HepG2 (cell line): ENCODE results near the gene ERC1. TPM values are rescaled to one million over a fixed set of nuclear protein-coding genes. Genes with fewer than 3 reads are reported as not detected.

ENCODE experiments used
- AGO2 ChIP-seq: fragments of 200-400 bp; formaldehyde crosslinking; optimal IDR thresholded peaks from 2 replicates; pipeline ENCODE3; 2017; ENCODE audit warnings: mild to moderate bottlenecking, low read depth, low read length, moderate library complexity
- ATF4 ChIP-seq, 2 experiments: fragments of 450-650 bp in 1 of 2; sonication (generic) in 1 of 2; formaldehyde crosslinking; IDR thresholded peaks; 2 replicates each; pipeline versions ENCODE4 v1.5.0 to v1.8.0; 2020 to 2022; ENCODE audit warnings: mild to moderate bottlenecking in 1 of 2, missing genetic modification reagents in 1 of 2
- BRF2 ChIP-seq: sonication (generic); formaldehyde crosslinking; IDR thresholded peaks from 2 replicates; pipeline ENCODE4 v1.8.1; 2022; ENCODE audit warnings: mild to moderate bottlenecking, missing genetic modification reagents
- CHD2 ChIP-seq: IDR thresholded peaks from 2 replicates; pipeline ENCODE4 v1.6.1; 2011; ENCODE audit warnings: low read depth, low read length, improper control_type of control experiment
- JUNB ChIP-seq: sonication (generic); formaldehyde crosslinking; IDR thresholded peaks from 2 replicates; pipeline ENCODE4 v1.8.0; 2022; ENCODE audit warnings: missing genetic modification reagents, mild to moderate bottlenecking, borderline replicate concordance
- KDM4B ChIP-seq: sonication (generic); formaldehyde crosslinking; IDR thresholded peaks from 2 replicates; pipeline ENCODE4 v1.4.0; 2020; ENCODE audit warnings: missing genetic modification reagents
- NR0B2 ChIP-seq: sonication (generic); formaldehyde crosslinking; IDR thresholded peaks from 2 replicates; pipeline ENCODE4 v1.4.0; 2020; ENCODE audit warnings: mild to moderate bottlenecking, missing genetic modification reagents
- PTBP1 ChIP-seq: fragments of 200-400 bp; formaldehyde crosslinking; IDR thresholded peaks from 2 replicates; pipeline ENCODE4 v1.6.1; 2018; ENCODE audit warnings: low read length, low read depth; ENCODE audit not compliant: poor library complexity, severe bottlenecking
- SAP130 ChIP-seq: IDR thresholded peaks from 2 replicates; pipeline ENCODE4 v1.6.1; 2016; ENCODE audit warnings: low read depth
- SKIL ChIP-seq: sonication (generic); formaldehyde crosslinking; IDR thresholded peaks from 2 replicates; pipeline ENCODE4 v1.8.0; 2022; ENCODE audit warnings: missing genetic modification reagents, mild to moderate bottlenecking, moderate library complexity, borderline replicate concordance
- ZBTB37 ChIP-seq: sonication (generic); formaldehyde crosslinking; IDR thresholded peaks from 2 replicates; pipeline ENCODE4 v1.4.0; 2020; ENCODE audit warnings: mild to moderate bottlenecking, missing genetic modification reagents
- ZBTB42 ChIP-seq: sonication (generic); formaldehyde crosslinking; IDR thresholded peaks from 2 replicates; pipeline ENCODE4 v1.5.0; 2020; ENCODE audit warnings: mild to moderate bottlenecking, missing genetic modification reagents
- ZBTB46 ChIP-seq: sonication (generic); formaldehyde crosslinking; IDR thresholded peaks from 2 replicates; pipeline ENCODE4 v1.4.0; 2020; ENCODE audit warnings: mild to moderate bottlenecking, missing genetic modification reagents, borderline replicate concordance
- ZNF547 ChIP-seq: sonication (generic); formaldehyde crosslinking; IDR thresholded peaks from 2 replicates; pipeline ENCODE4 v1.5.1; 2020; ENCODE audit warnings: mild to moderate bottlenecking, missing genetic modification reagents
- ZNF740 ChIP-seq: sonication (generic); formaldehyde crosslinking; IDR thresholded peaks from 2 replicates; pipeline ENCODE4 v1.4.0; 2020; ENCODE audit warnings: missing genetic modification reagents
- ZNF761 ChIP-seq: sonication (generic); formaldehyde crosslinking; conservative IDR thresholded peaks from 2 replicates; pipeline ENCODE4 v1.4.0; 2020; ENCODE audit warnings: mild to moderate bottlenecking, missing genetic modification reagents
- ZNF777 ChIP-seq: sonication (generic); formaldehyde crosslinking; IDR thresholded peaks from 2 replicates; pipeline ENCODE4 v1.4.0; 2020; ENCODE audit warnings: missing genetic modification reagents
- ZNF841 ChIP-seq: sonication (generic); formaldehyde crosslinking; IDR thresholded peaks from 2 replicates; pipeline ENCODE4 v1.8.1; 2023; ENCODE audit warnings: missing genetic modification reagents, borderline replicate concordance
- polyA plus RNA-seq, 8 experiments: library from polyadenylated mRNA; depleted of rRNA in 3 of 8; stranded (reverse) in 7 of 8; unstranded in 1 of 8; fragments of >200 nt; fragmentation: Illumina TruSeq in 4 of 8; extraction: Trizol in 4 of 8; gene quantifications; 2 replicates each; pipeline versions ENCODE4 v1.2.1 to v1.2.3, GENCODE V29; 2011 to 2016; ENCODE audit warnings: low read depth in 4 of 8, missing spikeins in 1 of 8, mixed read lengths in 1 of 8; ENCODE audit not compliant: insufficient read depth in 1 of 8
- total RNA-seq, 5 experiments: library from RNA; depleted of rRNA; stranded (reverse); fragments of >200 nt; fragmentation: Illumina TruSeq; extraction: Trizol; gene quantifications; 2 replicates each; pipeline ENCODE4 v1.2.3, GENCODE V29; 2016; ENCODE audit warnings: low read depth in 1 of 5

ERC1 gene
- total and polyA plus RNA-seq, 2 of the 13 experiments (the other 11 are each of a cell fraction or from before 2014, with no cell fraction given) = 6.1 to 12.4 TPM

GRCh38 chr12:989751-990660 lies 1.0 kb upstream of the ERC1 start (continued):
- TF ChIP-seq ZNF841 (CRISPR knock-in tag) (0 out of 2 replicates have a peak, but pooled peaks have one; percentile 65), ZNF740 (CRISPR knock-in tag) (0 out of 2 replicates have a peak, but pooled peaks have one; percentile 17), ZNF547 (CRISPR knock-in tag) (peak; percentile 89; the same call in 1 of the 2 replicates), ZBTB42 (CRISPR knock-in tag) (0 out of 2 replicates have a peak, but pooled peaks have one; percentile 88), ATF4 (CRISPR knock-in tag; IDR thresholded peaks at IDR 0.05) (0 out of 4 replicates have a peak, but pooled peaks of 1 of the 2 experiments have one; percentile 23), ZBTB46 (0 out of 2 replicates have a peak, but pooled peaks have one; percentile 51), ZNF761 (CRISPR knock-in tag) (0 out of 2 replicates have a peak, but pooled peaks have one; percentile 6), ZNF777 (CRISPR knock-in tag) (peak; percentile 59; the same call in 1 of the 2 replicates), AGO2 (no peak), NR0B2 (CRISPR knock-in tag) (peak; percentile 32; the same call in 1 of the 2 replicates), KDM4B (CRISPR knock-in tag) (0 out of 2 replicates have a peak, but pooled peaks have one; percentile 23), PTBP1 (peak; percentile 48), BRF2 (CRISPR knock-in tag) (no peak; the same call in 1 of the 2 replicates), ZBTB37 (CRISPR knock-in tag) (0 out of 2 replicates have a peak, but pooled peaks have one; percentile 8), SKIL (CRISPR knock-in tag) (no peak), JUNB (peak; percentile 51; the same call in 1 of the 2 replicates), SAP130 (peak; percentile 35; the same call in 1 of the 2 replicates), CHD2 (no peak)
